ENCODE data around the gene MAP3K2. TPM values are rescaled to one million over a fixed set of nuclear protein-coding genes. Genes with fewer than 3 reads are reported as not detected.

Gene MAP3K2
- total and polyA plus RNA-seq, 2 of the 8 experiments (the other 6 are each of a cell fraction or from before 2014, with no cell fraction given) = 2.0 to 23.2 TPM

GRCh38 chr2:127279781-127280180, 108.0 kb downstream of the MAP3K2 start:
- no peak for FAIRE-seq
- DNase-seq (ENCODE audit: low read depth in 1 of 2, low spot score in 2 of 2) = no peak
- no peak overlapping the region for H2BK12ac ChIP-seq (ENCODE audit: low read depth, low read length)
- H3K4me2 ChIP-seq (ENCODE audit: insufficient read depth in 1 of 2, low read depth in 2 of 2, low read length in 2 of 2) = no peak overlapping the region
- H3K4me1 ChIP-seq (replicated peaks in 1 of 4; ENCODE audit: control insufficient read depth in 3 of 4, insufficient read depth in 4 of 4, low read length in 3 of 4) = no peaks in the 10 kb centered on the region
- H2BK20ac ChIP-seq (ENCODE audit: low read length) = no peak overlapping the region
- peaks cover 37 to 83% (median 59%) of the 10 kb centered on the region in 4 experiments for H3K36me3 ChIP-seq (ENCODE audit: control insufficient read depth in 2 of 4, insufficient read depth in 4 of 4, low read length in 3 of 4)
- no peaks in the 10 kb centered on the region for H3K23me2 ChIP-seq (ENCODE audit: low read depth, low read length)
- H3K27ac ChIP-seq (ENCODE audit: low read depth, low read length) = no peak overlapping the region
- H2BK15ac ChIP-seq (ENCODE audit: low read length) = no peak overlapping the region
- H4K5ac ChIP-seq (ENCODE audit: insufficient read length, low read depth, low read length) = no peak overlapping the region
- H4K91ac ChIP-seq (replicated peaks; ENCODE audit: insufficient read length, low read length) = no peak overlapping the region
- no peak overlapping the region for H3K14ac ChIP-seq (ENCODE audit: insufficient read length)
- H3K9ac ChIP-seq (replicated peaks in 1 of 4; ENCODE audit: extremely low read depth in 1 of 4, low read depth in 3 of 4, low read length in 3 of 4) = no peak overlapping the region
- no peak overlapping the region for H2AK5ac ChIP-seq (ENCODE audit: low read depth, low read length)
- H2AFZ ChIP-seq (ENCODE audit: low read length) = no peak overlapping the region
- H3K4me3 ChIP-seq (ENCODE audit: extremely low read depth in 1 of 4, insufficient read depth in 2 of 4, low read depth in 3 of 4, low read length in 4 of 4) = no peak overlapping the region
- ChIA-PET POLR2A (ENCODE audit: partially characterized antibody) (interaction anchor here (1.1 to 2.5 kb wide), 4 partner anchors 9 to 14 kb away, joined by 4 to 10 read pairs (median 7); partner anchors contain the start of gene ERCC3), CTCF (ENCODE audit: partially characterized antibody) (interaction anchor here (0.7 to 1.8 kb wide), 3 partner anchors 78 to 200 kb away, joined by 3 to 5 read pairs (median 5); no protein-coding TSS in a partner anchor)
- H2BK5ac ChIP-seq (ENCODE audit: low read depth, low read length) = no peak overlapping the region
- H3K56ac ChIP-seq (replicated peaks; ENCODE audit: insufficient read length, low read depth, low read length) = no peak overlapping the region
- H3K79me2 ChIP-seq (ENCODE audit: control insufficient read depth in 1 of 2, insufficient read depth in 2 of 2, low read length in 2 of 2) = peaks cover 0 to 24% of the 10 kb centered on the region in 2 experiments; a peak in 2 of 4 replicates
- H4K20me1 ChIP-seq (replicated peaks in 1 of 2; ENCODE audit: control insufficient read depth in 1 of 2, insufficient read depth in 2 of 2, low read length in 2 of 2) = peaks cover 8 to 15% of the 10 kb centered on the region in 2 experiments
- H3K27me3 ChIP-seq (replicated peaks in 1 of 4; ENCODE audit: control insufficient read depth in 3 of 4, extremely low read depth in 1 of 4, insufficient read depth in 3 of 4, low read length in 3 of 4) = no peaks in the 10 kb centered on the region
- no peak overlapping the region for H2BK120ac ChIP-seq (replicated peaks; ENCODE audit: low read depth, low read length)
- TF ChIP-seq CEBPB (IDR thresholded peaks at IDR 0.05; ENCODE audit: low read depth, low read length) = no peak
- no peak for TF ChIP-seq KDM1A (IDR thresholded peaks at IDR 0.05; ENCODE audit: borderline replicate concordance, low read length)
- TF ChIP-seq SP4 (IDR thresholded peaks at IDR 0.05; ENCODE audit: low read length) = no peak
- no peak overlapping the region for H3K23ac ChIP-seq (ENCODE audit: insufficient read length)
- no peak overlapping the region for H3K18ac ChIP-seq (ENCODE audit: extremely low read depth, low read length)
- no peak overlapping the region for H3K4ac ChIP-seq (replicated peaks; ENCODE audit: insufficient read length, low read depth, low read length)
- no peak overlapping the region for H4K8ac ChIP-seq (ENCODE audit: extremely low read depth, insufficient read depth, low read length)
- H3K79me1 ChIP-seq (ENCODE audit: low read depth, low read length) = no peaks in the 10 kb centered on the region; the same call in 1 of the 2 replicates
- WGBS, 2 experiments (ENCODE audit: extremely low coverage in 1 of 2, insufficient coverage in 1 of 2, insufficient read length in 1 of 2, insufficient replicate concordance in 2 of 2, low coverage in 1 of 2, low lambda C conversion rate in 2 of 2, missing lambda C conversion rate in 1 of 2) = 92% methylated on average over 5 of the region's 5 CpGs; no CpG with 5 or more reads in 1 of the 2 experiments
- peaks cover 9 to 10% of the 10 kb centered on the region in 2 experiments; a peak in 2 of 4 replicates for H3K9me3 ChIP-seq (ENCODE audit: insufficient read depth in 2 of 2, low read depth in 1 of 2, low read length in 1 of 2)
